GM12878 (cell line): Measurements from ENCODE around the gene PIP4K2A. TPM values are rescaled to one million over a fixed set of nuclear protein-coding genes. Genes with fewer than 3 reads are reported as not detected.

Experiments used
- CBX5 ChIP-seq: sonication (generic); IDR thresholded peaks from 2 replicates; pipeline ENCODE4 v1.6.1; 2016; ENCODE audit warnings: low read depth, moderate library complexity, mild to moderate bottlenecking, inconsistent platforms
- CEBPB ChIP-seq, 2 experiments: fragments of 150-350 bp in 1 of 2; IDR thresholded peaks; 2 replicates each; pipeline ENCODE4 v1.6.1; 2012 to 2014; ENCODE audit warnings: low read depth in 2 of 2, low read length in 2 of 2, borderline replicate concordance in 1 of 2, inconsistent platforms in 1 of 2
- CHD4 ChIP-seq: fragments of 200-600 bp; sonication (generic); IDR thresholded peaks from 2 replicates; pipeline ENCODE4 v1.6.1; 2016; ENCODE audit warnings: mild to moderate bottlenecking
- GABPA ChIP-seq: IDR thresholded peaks from 2 replicates; pipeline ENCODE4 v1.6.1; 2014; ENCODE audit warnings: antibody characterized with exemption, low read depth, mild to moderate bottlenecking, inconsistent platforms
- HCFC1 ChIP-seq: fragments of 150-350 bp; IDR thresholded peaks from 2 replicates; pipeline ENCODE4 v1.6.1; 2014; ENCODE audit warnings: low read length
- HDAC6 ChIP-seq: fragments of 200-600 bp; sonication (generic); IDR thresholded peaks from one replicate; pipeline ENCODE4 v1.8.0; 2017; ENCODE audit warnings: antibody characterized with exemption; ENCODE audit not compliant: unreplicated experiment
- IRF4 ChIP-seq: IDR thresholded peaks from 2 replicates; pipeline ENCODE4 v1.6.1; 2011; ENCODE audit warnings: low read depth, low read length
- KLF5 ChIP-seq: fragments of 450-650 bp; IDR thresholded peaks from 2 replicates; pipeline ENCODE4 v1.6.1; 2014; ENCODE audit warnings: mild to moderate bottlenecking; ENCODE audit not compliant: partially characterized antibody
- MEF2A ChIP-seq: IDR thresholded peaks from 2 replicates; pipeline ENCODE4 v1.6.1; 2011; ENCODE audit warnings: low read depth, mild to moderate bottlenecking, low read length, moderate library complexity; ENCODE audit not compliant: insufficient read depth
- MTA2 ChIP-seq: fragments of 450-650 bp; IDR thresholded peaks from 2 replicates; pipeline ENCODE4 v1.6.1; 2016; ENCODE audit warnings: low read depth, mild to moderate bottlenecking, moderate library complexity
- NFYB ChIP-seq: IDR thresholded peaks from 2 replicates; pipeline ENCODE4 v1.6.1; 2011; ENCODE audit warnings: low read depth, mild to moderate bottlenecking, low read length, improper control_type of control experiment, moderate library complexity; ENCODE audit not compliant: insufficient read depth
- NR2C2 ChIP-seq: IDR thresholded peaks from 2 replicates; pipeline ENCODE4 v1.6.1; 2011; ENCODE audit warnings: borderline replicate concordance, low read depth; ENCODE audit not compliant: control insufficient read depth, insufficient read length
- NR2F1 ChIP-seq: fragments of 450-650 bp; conservative IDR thresholded peaks from 2 replicates; pipeline ENCODE4 v1.6.1; 2017; ENCODE audit warnings: mild to moderate bottlenecking
- NRF1 ChIP-seq: conservative IDR thresholded peaks from 2 replicates; pipeline ENCODE4 v1.6.1; 2011; ENCODE audit warnings: mild to moderate bottlenecking, low read depth, low read length, improper control_type of control experiment
- PAX8 ChIP-seq: fragments of 450-650 bp; IDR thresholded peaks from 2 replicates; pipeline ENCODE4 v1.6.1; 2017; ENCODE audit warnings: mild to moderate bottlenecking, moderate library complexity
- POLR2AphosphoS5 ChIP-seq: IDR thresholded peaks from 2 replicates; pipeline ENCODE4 v1.6.1; 2011; ENCODE audit warnings: mild to moderate bottlenecking, low read length, inconsistent platforms
- SMARCA5 ChIP-seq: fragments of 450-650 bp; IDR thresholded peaks from 2 replicates; pipeline ENCODE4 v1.6.1; 2017; ENCODE audit warnings: mild to moderate bottlenecking
- STAT1 ChIP-seq: fragments of 450-650 bp; conservative IDR thresholded peaks from 2 replicates; pipeline ENCODE4 v1.6.1; 2014; ENCODE audit warnings: antibody characterized with exemption, mild to moderate bottlenecking
- TAF1 ChIP-seq: IDR thresholded peaks from 2 replicates; pipeline ENCODE4 v1.6.1; 2011; ENCODE audit warnings: mild to moderate bottlenecking, low read depth, low read length, borderline replicate concordance
- YBX1 ChIP-seq: fragments of 450-650 bp; IDR thresholded peaks from 2 replicates; pipeline ENCODE4 v1.6.1; 2016; ENCODE audit warnings: antibody characterized with exemption
- YY1 ChIP-seq: IDR thresholded peaks from 2 replicates; pipeline ENCODE4 v1.6.1; 2011; ENCODE audit warnings: low read depth, mild to moderate bottlenecking, low read length
- ZBED1 ChIP-seq: IDR thresholded peaks from 2 replicates; pipeline ENCODE4 v1.6.1; 2016; ENCODE audit warnings: borderline replicate concordance
- ZNF217 ChIP-seq: fragments of 450-650 bp; IDR thresholded peaks from 2 replicates; pipeline ENCODE4 v1.6.1; 2017; ENCODE audit warnings: antibody characterized with exemption, mild to moderate bottlenecking
- ZSCAN29 ChIP-seq: fragments of 450-650 bp; IDR thresholded peaks from 2 replicates; pipeline ENCODE4 v1.6.1; 2017; ENCODE audit warnings: mild to moderate bottlenecking, moderate library complexity
- polyA plus RNA-seq, 11 experiments: library from polyadenylated mRNA; depleted of rRNA in 4 of 11; unstranded in 6 of 11; stranded (reverse) in 5 of 11; fragments of >200 nt; fragmentation: Nextera tagmentation in 4 of 11; fragmentation: Illumina TruSeq in 1 of 11; extraction: Ambion mirVana in 4 of 11; extraction: Trizol in 1 of 11; gene quantifications; 1 replicate in 1 of 11; 2 replicates in 10 of 11; pipeline versions ENCODE4 v1.2.1 to v1.2.3, GENCODE V29; 2011 to 2016; ENCODE audit warnings: inconsistent platforms in 2 of 11, missing spikeins in 2 of 11, low read depth in 1 of 11
- total RNA-seq, 4 experiments: library from RNA; depleted of rRNA in 3 of 4; stranded (reverse); fragments of >200 nt in 3 of 4; fragmentation: Illumina TruSeq in 1 of 4; extraction: Trizol in 1 of 4; gene quantifications; 2 replicates each; pipeline versions ENCODE4 v1.2.1 to v1.2.3, GENCODE V29; 2013 to 2021
- TF ChIP-seq, protein P1 (sequence below): fragments of 450-650 bp; IDR thresholded peaks from 2 replicates; pipeline ENCODE4 v1.6.1; 2017; ENCODE audit warnings: mild to moderate bottlenecking, low read depth, inconsistent platforms; ENCODE audit not compliant: poor library complexity, severe bottlenecking
- TF ChIP-seq, protein P2 (sequence below): IDR thresholded peaks from 2 replicates; pipeline ENCODE4 v1.6.1; 2012; ENCODE audit warnings: low read length, inconsistent platforms

Gene PIP4K2A
- total and polyA plus RNA-seq, 10 of the 15 experiments (the other 5 are each of a cell fraction or from before 2014, with no cell fraction given), result 54.3 to 139 (median 84.4) TPM

DNA sequence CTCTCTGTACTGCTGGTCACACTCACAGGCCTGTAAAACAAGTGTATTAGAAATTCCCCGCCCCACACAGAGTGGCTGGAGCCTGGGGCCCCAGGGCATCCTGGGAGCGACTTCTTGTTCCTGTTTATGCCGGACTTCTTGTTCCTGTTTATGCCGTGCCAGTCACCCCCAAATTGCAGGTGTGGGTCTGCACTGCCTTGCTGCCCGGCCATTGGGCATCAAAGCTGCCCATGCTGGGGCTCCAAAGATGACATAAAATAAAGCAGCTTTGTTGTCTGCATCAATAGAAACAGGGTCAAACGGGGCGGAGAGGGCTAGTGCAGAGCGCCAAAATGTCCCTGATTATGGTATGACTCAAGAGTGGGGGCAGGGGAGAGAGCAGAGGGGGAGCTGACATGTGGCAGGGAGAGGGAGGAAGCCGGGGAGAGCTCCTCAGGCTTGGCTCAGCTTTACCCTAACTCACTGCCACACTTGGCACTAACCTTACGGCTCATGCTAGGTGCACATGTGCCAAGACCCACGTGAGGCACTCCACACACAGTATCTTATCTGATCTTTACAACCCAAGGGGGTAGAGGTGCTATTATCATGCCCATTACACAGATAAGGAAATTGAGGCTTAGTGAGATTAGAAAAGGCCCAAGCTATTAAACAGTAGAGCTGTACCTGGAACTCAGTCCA, 98.4 kb downstream of the PIP4K2A start (continued):
- 0 out of 2 replicates have a peak, but pooled peaks have one; percentile 9 for TF ChIP-seq HCFC1
- peak; percentile 60 for TF ChIP-seq IRF4
- TF ChIP-seq, protein P1, sequence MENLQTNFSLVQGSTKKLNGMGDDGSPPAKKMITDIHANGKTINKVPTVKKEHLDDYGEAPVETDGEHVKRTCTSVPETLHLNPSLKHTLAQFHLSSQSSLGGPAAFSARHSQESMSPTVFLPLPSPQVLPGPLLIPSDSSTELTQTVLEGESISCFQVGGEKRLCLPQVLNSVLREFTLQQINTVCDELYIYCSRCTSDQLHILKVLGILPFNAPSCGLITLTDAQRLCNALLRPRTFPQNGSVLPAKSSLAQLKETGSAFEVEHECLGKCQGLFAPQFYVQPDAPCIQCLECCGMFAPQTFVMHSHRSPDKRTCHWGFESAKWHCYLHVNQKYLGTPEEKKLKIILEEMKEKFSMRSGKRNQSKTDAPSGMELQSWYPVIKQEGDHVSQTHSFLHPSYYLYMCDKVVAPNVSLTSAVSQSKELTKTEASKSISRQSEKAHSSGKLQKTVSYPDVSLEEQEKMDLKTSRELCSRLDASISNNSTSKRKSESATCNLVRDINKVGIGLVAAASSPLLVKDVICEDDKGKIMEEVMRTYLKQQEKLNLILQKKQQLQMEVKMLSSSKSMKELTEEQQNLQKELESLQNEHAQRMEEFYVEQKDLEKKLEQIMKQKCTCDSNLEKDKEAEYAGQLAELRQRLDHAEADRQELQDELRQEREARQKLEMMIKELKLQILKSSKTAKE, result no peak
- TF ChIP-seq GABPA, result peak; percentile 50; the same call in 1 of the 2 replicates
- TF ChIP-seq YBX1, result no peak
- peak; percentile 44; the same call in 1 of the 2 replicates for TF ChIP-seq ZNF217
- TF ChIP-seq KLF5, result peak; percentile 77
- TF ChIP-seq STAT1, result no peak
- TF ChIP-seq PAX8, result no peak
- TF ChIP-seq NR2C2, result no peak
- no peak for TF ChIP-seq HDAC6
- TF ChIP-seq NRF1, result no peak
- no peak for TF ChIP-seq ZBED1
- no peak for TF ChIP-seq CEBPB (IDR thresholded peaks at IDR 0.05; ENCODE audit: borderline replicate concordance in 1 of 2, low read depth in 2 of 2, low read length in 2 of 2)
- TF ChIP-seq SMARCA5, result peak; percentile 49; the same call in 1 of the 2 replicates
- TF ChIP-seq ZSCAN29, result no peak
- peak; percentile 65 for TF ChIP-seq POLR2AphosphoS5
- TF ChIP-seq MEF2A, result no peak
- peak; percentile 56; the same call in 1 of the 2 replicates for TF ChIP-seq YY1
- TF ChIP-seq NR2F1, result no peak
- TF ChIP-seq NFYB, result no peak
- no peak for TF ChIP-seq CHD4
- TF ChIP-seq, protein P2, sequence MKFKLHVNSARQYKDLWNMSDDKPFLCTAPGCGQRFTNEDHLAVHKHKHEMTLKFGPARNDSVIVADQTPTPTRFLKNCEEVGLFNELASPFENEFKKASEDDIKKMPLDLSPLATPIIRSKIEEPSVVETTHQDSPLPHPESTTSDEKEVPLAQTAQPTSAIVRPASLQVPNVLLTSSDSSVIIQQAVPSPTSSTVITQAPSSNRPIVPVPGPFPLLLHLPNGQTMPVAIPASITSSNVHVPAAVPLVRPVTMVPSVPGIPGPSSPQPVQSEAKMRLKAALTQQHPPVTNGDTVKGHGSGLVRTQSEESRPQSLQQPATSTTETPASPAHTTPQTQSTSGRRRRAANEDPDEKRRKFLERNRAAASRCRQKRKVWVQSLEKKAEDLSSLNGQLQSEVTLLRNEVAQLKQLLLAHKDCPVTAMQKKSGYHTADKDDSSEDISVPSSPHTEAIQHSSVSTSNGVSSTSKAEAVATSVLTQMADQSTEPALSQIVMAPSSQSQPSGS, result peak; percentile 67; the same call in 1 of the 2 replicates
- TF ChIP-seq TAF1, result peak; percentile 36; the same call in 1 of the 2 replicates
- TF ChIP-seq MTA2, result peak; percentile 30; the same call in 1 of the 2 replicates
- peak; percentile 63; the same call in 1 of the 2 replicates for TF ChIP-seq CBX5
